ENCODE data around the gene FAM13B.

The FAM13B gene

DNA sequence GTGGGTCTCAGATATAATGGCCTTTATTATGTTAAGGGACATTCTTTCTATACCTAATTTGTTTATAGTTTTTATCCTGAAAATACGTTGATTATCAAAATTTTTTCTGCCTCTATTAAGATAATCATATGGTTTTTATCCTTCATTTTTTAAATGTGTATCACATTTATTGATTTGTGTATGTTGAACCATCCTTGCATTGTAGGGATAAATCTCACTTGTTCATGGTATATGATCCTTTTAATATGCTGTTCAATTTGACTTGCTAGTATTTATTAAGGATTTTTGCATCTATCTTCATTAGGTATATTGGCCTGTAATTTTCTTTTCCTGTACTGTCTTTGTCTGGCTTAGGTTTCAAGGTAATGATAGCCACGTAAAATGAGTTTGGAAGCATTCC is 118.1 kb downstream of the FAM13B start:
- DNase-seq (ENCODE audit: low spot score) = no peak
- H3K27ac ChIP-seq = no peak overlapping the region
- ChIA-PET CTCF (no interaction called here), POLR2A (ENCODE audit: low non-redundant PET) (no interaction called here)
- TF ChIP-seq, protein P1, sequence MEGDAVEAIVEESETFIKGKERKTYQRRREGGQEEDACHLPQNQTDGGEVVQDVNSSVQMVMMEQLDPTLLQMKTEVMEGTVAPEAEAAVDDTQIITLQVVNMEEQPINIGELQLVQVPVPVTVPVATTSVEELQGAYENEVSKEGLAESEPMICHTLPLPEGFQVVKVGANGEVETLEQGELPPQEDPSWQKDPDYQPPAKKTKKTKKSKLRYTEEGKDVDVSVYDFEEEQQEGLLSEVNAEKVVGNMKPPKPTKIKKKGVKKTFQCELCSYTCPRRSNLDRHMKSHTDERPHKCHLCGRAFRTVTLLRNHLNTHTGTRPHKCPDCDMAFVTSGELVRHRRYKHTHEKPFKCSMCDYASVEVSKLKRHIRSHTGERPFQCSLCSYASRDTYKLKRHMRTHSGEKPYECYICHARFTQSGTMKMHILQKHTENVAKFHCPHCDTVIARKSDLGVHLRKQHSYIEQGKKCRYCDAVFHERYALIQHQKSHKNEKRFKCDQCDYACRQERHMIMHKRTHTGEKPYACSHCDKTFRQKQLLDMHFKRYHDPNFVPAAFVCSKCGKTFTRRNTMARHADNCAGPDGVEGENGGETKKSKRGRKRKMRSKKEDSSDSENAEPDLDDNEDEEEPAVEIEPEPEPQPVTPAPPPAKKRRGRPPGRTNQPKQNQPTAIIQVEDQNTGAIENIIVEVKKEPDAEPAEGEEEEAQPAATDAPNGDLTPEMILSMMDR (conservative IDR thresholded peaks at IDR 0.05; ENCODE audit: low read depth) = no peak

DNA sequence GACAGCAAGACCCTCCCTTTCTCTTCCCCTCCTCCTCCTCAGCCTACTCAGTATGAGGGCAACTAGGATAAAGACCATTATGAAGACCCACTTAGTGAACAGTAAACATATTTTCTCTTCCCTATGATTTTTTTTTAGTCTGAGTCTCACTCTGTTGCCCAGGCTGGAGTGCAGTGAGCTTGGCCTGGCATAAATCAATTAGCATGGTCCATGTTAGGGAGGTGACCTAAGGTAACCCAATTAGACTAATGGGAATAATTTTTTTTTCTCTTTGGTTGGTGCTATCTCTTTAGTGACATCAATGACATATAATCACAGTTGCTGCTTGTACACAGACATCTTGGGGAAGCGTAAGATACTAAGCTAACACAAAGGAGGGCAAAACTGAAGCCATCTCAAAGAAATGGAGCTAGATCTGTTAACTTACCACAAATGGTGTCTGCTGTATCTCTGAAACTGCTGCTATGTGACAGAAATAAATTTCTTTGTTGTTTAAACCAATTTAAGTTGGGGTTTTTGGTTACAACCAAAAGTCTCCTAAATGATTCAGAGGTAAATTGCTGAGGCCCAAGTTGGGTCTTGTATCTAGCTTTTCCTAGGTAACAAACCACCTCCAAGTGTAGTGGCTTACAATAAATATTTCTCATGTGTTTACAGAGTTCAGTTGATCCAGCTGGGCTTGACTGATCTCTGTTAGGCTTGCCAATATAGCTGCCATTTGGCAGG is 130.3 kb downstream of the FAM13B start:
- POLR2A ChIA-PET (ENCODE audit: low non-redundant PET) = no interaction called here

DNA sequence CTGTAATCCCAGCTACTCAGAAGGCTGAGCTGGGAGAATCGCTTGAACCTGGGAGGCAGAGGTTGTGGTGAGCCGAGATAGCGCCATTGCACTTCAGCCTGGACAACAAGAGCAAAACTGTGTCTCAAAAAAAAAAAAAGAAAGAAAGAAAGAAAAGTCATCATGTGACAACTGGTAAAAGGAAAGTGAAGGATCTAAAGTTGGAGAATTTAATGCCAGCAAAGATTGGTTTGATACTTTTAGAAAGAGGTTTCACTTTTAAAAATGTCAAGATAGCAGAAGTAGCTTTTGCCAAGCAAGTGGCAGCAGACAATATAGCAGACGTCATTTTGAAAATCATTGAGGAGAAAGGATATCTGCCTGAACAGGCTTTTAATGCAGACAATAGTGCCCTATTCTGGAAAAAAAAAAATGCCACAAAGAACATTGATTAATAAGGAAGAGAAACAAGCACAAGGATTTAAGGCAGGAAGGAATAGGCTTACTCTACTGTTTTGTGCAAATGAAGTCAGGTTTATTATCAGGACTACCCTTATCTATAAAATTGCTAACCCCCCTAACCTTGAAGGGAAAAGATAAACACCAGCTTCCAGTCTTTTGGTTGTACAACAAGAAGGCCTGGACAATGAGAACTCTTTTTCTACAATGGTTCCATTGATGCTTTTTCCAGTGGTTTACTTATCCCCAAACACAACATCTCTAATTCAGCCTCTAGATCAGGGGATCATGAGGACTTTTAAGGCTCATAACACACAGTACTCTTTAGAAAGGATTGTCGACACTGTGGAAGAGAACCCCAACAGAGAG is 131.7 kb downstream of the FAM13B start:
- TF ChIP-seq, protein P1 (conservative IDR thresholded peaks at IDR 0.05; ENCODE audit: low read depth) = no peak
- no peak for DNase-seq (ENCODE audit: low spot score)
- ChIA-PET POLR2A (ENCODE audit: low non-redundant PET) (no interaction called here), CTCF (interaction anchor here (0.7 to 0.8 kb wide), 2 partner anchors 183 to 647 kb away, joined by 3 read pairs; partner anchors contain the start of gene WNT8A)
- no peak overlapping the region for H3K27ac ChIP-seq

More for the DNA sequence above, 130.3 kb downstream of the FAM13B start:
- CTCF ChIA-PET = interaction anchor here (0.6 to 0.9 kb wide), 3 partner anchors 9 to 181 kb away, joined by 3 to 5 read pairs (median 3); partner anchors contain the start of gene WNT8A
- no peak for DNase-seq (ENCODE audit: low spot score)
- TF ChIP-seq, protein P1 (conservative IDR thresholded peaks at IDR 0.05; ENCODE audit: low read depth) = no peak
- no peak overlapping the region for H3K27ac ChIP-seq

DNA sequence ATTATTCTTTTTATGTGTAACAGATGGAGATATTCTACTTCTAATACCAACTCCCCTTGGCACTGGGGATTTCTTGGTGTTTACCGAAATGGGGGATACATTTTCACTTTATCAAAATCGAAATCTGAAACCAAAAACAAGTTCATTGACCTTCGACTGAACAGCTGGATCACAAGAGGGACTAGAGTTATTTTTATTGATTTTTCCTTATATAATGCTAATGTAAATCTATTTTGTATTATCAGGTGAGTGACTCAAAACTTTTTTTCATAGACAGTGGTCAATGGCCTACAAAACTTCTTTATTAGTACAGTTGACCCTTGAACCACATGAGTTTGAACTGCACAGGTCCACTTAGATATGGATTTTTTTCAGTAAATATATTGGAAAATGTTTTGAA is 133.4 kb downstream of the FAM13B start:
- POLR2A ChIA-PET (ENCODE audit: low non-redundant PET) = no interaction called here
- CTCF ChIA-PET = no interaction called here
- DNase-seq (ENCODE audit: low spot score) = no peak
- no peak overlapping the region for H3K27ac ChIP-seq
- TF ChIP-seq, protein P1 (conservative IDR thresholded peaks at IDR 0.05; ENCODE audit: low read depth) = no peak

DNA sequence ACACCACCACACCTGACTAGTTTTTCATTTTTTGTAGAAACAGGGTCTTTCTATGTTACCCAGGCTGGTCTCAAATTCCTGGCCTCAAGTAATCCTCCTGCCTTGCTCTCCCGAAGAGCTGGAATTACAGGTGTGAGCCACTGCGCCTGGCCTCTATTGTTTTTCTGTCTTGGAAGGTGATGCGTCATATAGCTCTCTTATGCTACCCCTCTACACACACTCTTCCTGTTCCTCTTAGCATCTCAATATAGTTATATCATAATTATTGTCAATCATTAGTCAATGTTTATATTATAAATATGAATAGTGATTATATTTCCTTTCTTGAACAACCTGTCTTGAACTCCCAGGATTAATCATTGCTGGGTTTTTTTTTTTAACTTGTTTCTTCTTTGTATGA is 136.3 kb downstream of the FAM13B start:
- ChIA-PET POLR2A (ENCODE audit: low non-redundant PET) (no interaction called here), CTCF (no interaction called here)
- TF ChIP-seq, protein P1 (conservative IDR thresholded peaks at IDR 0.05; ENCODE audit: low read depth) = no peak
- H3K27ac ChIP-seq = no peak overlapping the region
- no peak for DNase-seq (ENCODE audit: low spot score)

DNA sequence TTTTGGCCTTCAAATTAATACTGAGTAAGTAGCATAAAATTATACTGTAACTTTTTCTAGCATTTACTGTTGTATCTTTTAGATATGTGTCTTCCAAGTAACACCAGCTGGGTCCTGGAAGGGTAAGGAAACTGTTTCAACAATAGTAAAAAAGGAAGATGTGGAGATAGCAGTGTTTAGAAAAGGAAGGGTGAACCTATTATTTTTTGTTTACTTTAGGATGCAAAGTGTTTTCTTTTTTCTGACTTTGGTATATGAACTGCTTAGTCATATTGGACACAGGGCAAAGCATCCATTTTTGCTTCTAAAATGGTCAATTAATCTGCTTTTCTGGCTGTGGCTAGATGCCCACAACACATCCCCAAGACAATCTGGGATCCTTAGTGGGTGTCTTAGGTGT is 138.3 kb downstream of the FAM13B start:
- ChIA-PET POLR2A (ENCODE audit: low non-redundant PET) (no interaction called here), CTCF (interaction anchor here (0.6 to 1.2 kb wide), 2 partner anchors 10 to 28 kb away, joined by 3 read pairs; no protein-coding TSS in a partner anchor)
- no peak for DNase-seq (ENCODE audit: low spot score)
- no peak overlapping the region for H3K27ac ChIP-seq
- TF ChIP-seq, protein P1 (conservative IDR thresholded peaks at IDR 0.05; ENCODE audit: low read depth) = no peak

Data from RWPE1 (cell line).